ENCODE results near the gene ANGEL2. TPM values are rescaled to one million over a fixed set of nuclear protein-coding genes. Genes with fewer than 3 reads are reported as not detected.
"Not testable (repeated sequence)": the region's sequence is repeated elsewhere in the genome, so short reads cannot be mapped to it uniquely, and the experiment has no call there.

The ANGEL2 gene
- total RNA-seq, 2 experiments from 2014 or later: 39.5 to 42.9 TPM

- CTCF ChIA-PET: no interaction called here
- H3K36me3 Mint-ChIP-seq (ENCODE audit: low read depth): peaks cover 22% of the 10 kb centered on the region
- H3K4me1 Mint-ChIP-seq (ENCODE audit: low read depth): peaks cover 32% of the 10 kb centered on the region
- no peak overlapping the region for H3K4me3 Mint-ChIP-seq
- no peaks in the 10 kb centered on the region for H3K9me3 Mint-ChIP-seq
- intact Hi-C loops (cut with micrococcal nuclease): no loop called here
- no peak for DNase-seq
- no peaks in the 10 kb centered on the region for H3K27me3 Mint-ChIP-seq (ENCODE audit: low read depth)
- peak overlapping the region; percentile 8 for H3K27ac Mint-ChIP-seq
Measured at GRCh38 chr1:213008564-213008963, 7.1 kb downstream of the ANGEL2 start.

GRCh38 chr1:213003256-213003655 is 12.4 kb downstream of the ANGEL2 start:
- Mint-ChIP-seq H3K4me3 (no peak overlapping the region), H3K27me3 (ENCODE audit: low read depth) (no peaks in the 10 kb centered on the region), H3K9me3 (no peaks in the 10 kb centered on the region), H3K4me1 (ENCODE audit: low read depth) (peaks cover 10% of the 10 kb centered on the region), H3K36me3 (ENCODE audit: low read depth) (peaks cover 25% of the 10 kb centered on the region), H3K27ac (peak overlapping the region; percentile 67)
- intact Hi-C loops (cut with micrococcal nuclease): loop anchor here (1.0 to 5.0 kb wide), 3 partner anchors 12 to 436 kb away; partner anchors contain the start of gene ANGEL2
- CTCF ChIA-PET: interaction anchor here (1.4 to 2.0 kb wide), 3 partner anchors 9 to 355 kb away, joined by 3 to 13 read pairs (median 3); no protein-coding TSS in a partner anchor
- peak; percentile 49 for DNase-seq

GRCh38 chr1:212994926-212995325 is 20.7 kb downstream of the ANGEL2 start:
- no peaks in the 10 kb centered on the region for H3K9me3 Mint-ChIP-seq
- CTCF ChIA-PET: interaction anchor here (0.7 to 4.0 kb wide), 16 partner anchors 9 to 537 kb away, joined by 3 to 29 read pairs (median 4); partner anchors contain the start of genes BATF3 and FLVCR1
- H3K27ac Mint-ChIP-seq: no peak overlapping the region
- peaks cover 4% of the 10 kb centered on the region for H3K4me1 Mint-ChIP-seq (ENCODE audit: low read depth)
- H3K4me3 Mint-ChIP-seq: no peak overlapping the region
- H3K36me3 Mint-ChIP-seq (ENCODE audit: low read depth): peaks cover 29% of the 10 kb centered on the region
- no peak for DNase-seq
- no peaks in the 10 kb centered on the region for H3K27me3 Mint-ChIP-seq (ENCODE audit: low read depth)
- intact Hi-C loops (cut with micrococcal nuclease): loop anchor here (1.0 to 10.0 kb wide), 10 partner anchors 75 to 1310 kb away; partner anchors contain the start of genes BATF3, FLVCR1, NSL1 and TATDN3

- H3K9me3 Mint-ChIP-seq; H3K4me1 Mint-ChIP-seq (ENCODE audit: low read depth); H3K27ac Mint-ChIP-seq; DNase-seq; H3K4me3 Mint-ChIP-seq; H3K27me3 Mint-ChIP-seq (ENCODE audit: low read depth): not testable (repeated sequence)
- CTCF ChIA-PET: interaction anchor here (0.6 to 4.0 kb wide), 7 partner anchors 9 to 329 kb away, joined by 3 to 29 read pairs (median 13); no protein-coding TSS in a partner anchor
- intact Hi-C loops (cut with micrococcal nuclease): loop anchor here (2.0 to 10.0 kb wide), 2 partner anchors 211 to 1309 kb away; no protein-coding TSS in a partner anchor
- peaks cover 26% of the 10 kb centered on the region for H3K36me3 Mint-ChIP-seq (ENCODE audit: low read depth)
Measured at GRCh38 chr1:212993960-212994359, 21.7 kb downstream of the ANGEL2 start.

GRCh38 chr1:212990276-212990675 is 25.4 kb downstream of the ANGEL2 start:
- no peak overlapping the region for H3K4me3 Mint-ChIP-seq
- no peak for DNase-seq
- H3K4me1 Mint-ChIP-seq (ENCODE audit: low read depth): peaks cover 4% of the 10 kb centered on the region
- H3K36me3 Mint-ChIP-seq (ENCODE audit: low read depth): peaks cover 15% of the 10 kb centered on the region
- H3K27me3 Mint-ChIP-seq (ENCODE audit: low read depth): no peaks in the 10 kb centered on the region
- no peak overlapping the region for H3K27ac Mint-ChIP-seq
- no peaks in the 10 kb centered on the region for H3K9me3 Mint-ChIP-seq
- intact Hi-C loops (cut with micrococcal nuclease): loop anchor here (10.0 kb wide), 1 partner anchor 1305 kb away; no protein-coding TSS in a partner anchor
- CTCF ChIA-PET: interaction anchor here (1.3 kb wide), 1 partner anchor 325 kb away, joined by 5 read pairs; no protein-coding TSS in a partner anchor

GRCh38 chr1:212987702-212988322 is 27.9 kb downstream of the ANGEL2 start:
- Mint-ChIP-seq H3K27me3 (ENCODE audit: low read depth) (no peaks in the 10 kb centered on the region), H3K4me1 (ENCODE audit: low read depth) (peaks cover 4% of the 10 kb centered on the region), H3K4me3 (no peak overlapping the region), H3K9me3 (no peaks in the 10 kb centered on the region), H3K36me3 (ENCODE audit: low read depth) (peaks cover 12% of the 10 kb centered on the region), H3K27ac (no peak overlapping the region)
- CTCF ChIA-PET: interaction anchor here (0.6 to 1.6 kb wide), 2 partner anchors 9 to 12 kb away, joined by 3 to 5 read pairs; no protein-coding TSS in a partner anchor
- intact Hi-C loops (cut with micrococcal nuclease): loop anchor here (5.0 kb wide), 1 partner anchor 36 kb away; the partner anchor contains the start of gene VASH2
- DNase-seq: no peak

- Mint-ChIP-seq H3K27me3 (ENCODE audit: low read depth) (no peaks in the 10 kb centered on the region), H3K36me3 (ENCODE audit: low read depth) (peaks cover 6% of the 10 kb centered on the region), H3K4me3 (no peak overlapping the region), H3K27ac (no peak overlapping the region), H3K9me3 (no peaks in the 10 kb centered on the region), H3K4me1 (ENCODE audit: low read depth) (peaks cover 4% of the 10 kb centered on the region)
- intact Hi-C loops (cut with micrococcal nuclease): loop anchor here (5.0 kb wide), 1 partner anchor 34 kb away; the partner anchor contains the start of gene VASH2
- no peak for DNase-seq
- CTCF ChIA-PET: interaction anchor here (0.6 to 3.1 kb wide), 4 partner anchors 9 to 322 kb away, joined by 3 to 24 read pairs (median 5); no protein-coding TSS in a partner anchor
Measured at GRCh38 chr1:212986551-212986950, 29.1 kb downstream of the ANGEL2 start.

- Mint-ChIP-seq H3K36me3 (ENCODE audit: low read depth) (peaks cover under 1% of the 10 kb centered on the region), H3K9me3 (no peaks in the 10 kb centered on the region), H3K4me3 (no peak overlapping the region), H3K27ac (no peak overlapping the region), H3K27me3 (ENCODE audit: low read depth) (no peaks in the 10 kb centered on the region), H3K4me1 (ENCODE audit: low read depth) (peaks cover under 1% of the 10 kb centered on the region)
- CTCF ChIA-PET: interaction anchor here (3.1 kb wide), 1 partner anchor 10 kb away, joined by 24 read pairs; no protein-coding TSS in a partner anchor
- DNase-seq: no peak
- intact Hi-C loops (cut with micrococcal nuclease): loop anchor here (5.0 kb wide), 1 partner anchor 32 kb away; the partner anchor contains the start of gene VASH2
Measured at GRCh38 chr1:212984522-212985291, 31.0 kb downstream of the ANGEL2 start.

GRCh38 chr1:212983482-212983881 is 32.2 kb downstream of the ANGEL2 start:
- CTCF ChIA-PET: no interaction called here
- no peak overlapping the region for H3K4me3 Mint-ChIP-seq
- no peaks in the 10 kb centered on the region for H3K9me3 Mint-ChIP-seq
- H3K36me3 Mint-ChIP-seq (ENCODE audit: low read depth): no peaks in the 10 kb centered on the region
- H3K27me3 Mint-ChIP-seq (ENCODE audit: low read depth): no peaks in the 10 kb centered on the region
- DNase-seq: no peak
- H3K27ac Mint-ChIP-seq: no peak overlapping the region
- intact Hi-C loops (cut with micrococcal nuclease): no loop called here
- H3K4me1 Mint-ChIP-seq (ENCODE audit: low read depth): peaks cover 3% of the 10 kb centered on the region

GRCh38 chr1:212982430-212983152 is 33.1 kb downstream of the ANGEL2 start:
- Mint-ChIP-seq H3K27ac (no peak overlapping the region), H3K4me3 (no peak overlapping the region), H3K27me3 (ENCODE audit: low read depth) (no peaks in the 10 kb centered on the region), H3K4me1 (ENCODE audit: low read depth) (peaks cover 3% of the 10 kb centered on the region), H3K36me3 (ENCODE audit: low read depth) (no peaks in the 10 kb centered on the region), H3K9me3 (no peaks in the 10 kb centered on the region)
- CTCF ChIA-PET: interaction anchor here (0.6 to 1.9 kb wide), 2 partner anchors 15 to 99 kb away, joined by 3 to 5 read pairs; no protein-coding TSS in a partner anchor
- intact Hi-C loops (cut with micrococcal nuclease): no loop called here
- DNase-seq: no peak

- DNase-seq: no peak
- Mint-ChIP-seq H3K36me3 (ENCODE audit: low read depth) (no peaks in the 10 kb centered on the region), H3K4me1 (ENCODE audit: low read depth) (peaks cover 3% of the 10 kb centered on the region), H3K4me3 (no peak overlapping the region), H3K27me3 (ENCODE audit: low read depth) (no peaks in the 10 kb centered on the region), H3K9me3 (no peaks in the 10 kb centered on the region), H3K27ac (no peak overlapping the region)
- CTCF ChIA-PET: interaction anchor here (0.6 to 1.9 kb wide), 2 partner anchors 14 to 98 kb away, joined by 3 to 5 read pairs; no protein-coding TSS in a partner anchor
- intact Hi-C loops (cut with micrococcal nuclease): no loop called here
Measured at GRCh38 chr1:212981571-212982328, 33.9 kb downstream of the ANGEL2 start.
